HG03097 (cell line): ENCODE measurements around the gene SH2B3.

Experiments used
- ATAC-seq: cut with Tn5 transposase; IDR thresholded peaks from one replicate; pipeline ENCODE4 v1.9.1; 2021; ENCODE audit not compliant: unreplicated experiment, low FRiP score

The SH2B3 gene

DNA sequence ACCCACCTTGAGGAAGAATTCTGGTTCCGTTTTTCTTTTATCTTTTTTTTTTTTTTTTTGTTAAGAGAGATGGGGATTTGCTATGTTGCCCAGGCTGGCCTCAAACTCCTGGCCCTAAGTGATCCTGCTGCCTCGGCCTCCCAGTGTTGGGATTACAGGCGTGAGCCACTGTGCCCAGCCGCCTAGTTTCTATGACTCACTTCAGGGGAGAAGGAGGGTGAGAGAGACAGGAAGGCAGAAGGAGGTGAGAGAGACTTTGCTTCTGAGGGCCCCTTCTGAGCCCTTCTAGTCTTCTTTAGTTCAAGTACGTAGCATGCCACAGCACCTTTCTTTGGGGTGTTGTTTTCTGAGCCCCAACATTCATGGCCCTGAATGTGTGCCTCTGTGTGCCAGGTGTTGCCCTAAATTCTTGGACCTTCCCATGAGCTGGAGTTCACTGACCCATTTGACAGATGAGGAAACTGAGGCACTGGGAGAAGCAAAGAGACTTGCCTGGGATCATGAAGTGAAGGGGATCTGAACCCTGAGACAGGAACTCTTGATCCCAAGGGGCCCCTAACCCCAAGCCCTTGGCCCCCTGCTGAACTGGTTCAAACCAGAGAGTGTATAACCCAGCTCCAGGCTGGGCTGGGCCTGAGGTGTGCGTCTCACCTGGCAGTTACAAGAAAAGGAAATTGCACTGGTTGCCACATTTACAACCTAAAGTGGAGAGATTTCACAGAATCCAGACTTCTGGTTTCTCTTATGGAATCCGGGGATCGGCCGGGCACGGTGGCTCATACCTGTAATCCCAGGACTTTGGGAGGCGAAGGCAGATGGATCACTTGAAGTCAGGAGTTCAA lies 20.8 kb downstream of the SH2B3 start:
- ATAC-seq, result no peak

DNA sequence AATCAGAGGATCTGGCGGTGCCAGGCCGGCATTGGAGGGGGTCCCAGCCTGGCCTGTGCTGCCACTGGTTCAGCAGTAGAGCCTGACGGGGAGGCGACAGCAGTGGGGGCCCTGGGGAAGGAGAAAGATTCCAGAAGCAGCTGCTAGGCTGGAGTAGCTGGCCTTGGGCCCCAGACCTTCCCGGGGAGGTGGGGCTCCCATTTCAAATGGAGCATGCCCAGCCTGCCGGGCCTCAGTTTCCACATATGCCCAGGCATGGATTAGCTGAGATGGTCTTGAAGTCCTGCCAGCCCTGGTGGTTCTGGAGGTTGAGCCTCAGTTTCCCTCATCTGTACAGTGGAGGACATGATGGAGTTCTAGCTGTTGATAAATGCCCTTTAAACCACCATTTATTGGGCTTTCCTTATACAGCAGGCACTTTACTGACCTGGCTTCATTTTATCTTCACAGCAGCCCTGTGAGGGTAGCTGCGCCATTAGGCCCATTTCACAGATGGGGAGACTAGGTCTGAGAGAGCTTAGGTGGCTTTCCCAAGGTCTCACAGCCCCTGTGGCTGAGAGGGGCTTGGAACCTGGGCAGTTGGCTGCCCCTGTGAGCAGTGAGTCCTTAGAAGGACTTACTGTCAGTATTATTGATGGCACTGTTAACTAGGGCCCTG lies 21.8 kb downstream of the SH2B3 start:
- no peak for ATAC-seq

DNA sequence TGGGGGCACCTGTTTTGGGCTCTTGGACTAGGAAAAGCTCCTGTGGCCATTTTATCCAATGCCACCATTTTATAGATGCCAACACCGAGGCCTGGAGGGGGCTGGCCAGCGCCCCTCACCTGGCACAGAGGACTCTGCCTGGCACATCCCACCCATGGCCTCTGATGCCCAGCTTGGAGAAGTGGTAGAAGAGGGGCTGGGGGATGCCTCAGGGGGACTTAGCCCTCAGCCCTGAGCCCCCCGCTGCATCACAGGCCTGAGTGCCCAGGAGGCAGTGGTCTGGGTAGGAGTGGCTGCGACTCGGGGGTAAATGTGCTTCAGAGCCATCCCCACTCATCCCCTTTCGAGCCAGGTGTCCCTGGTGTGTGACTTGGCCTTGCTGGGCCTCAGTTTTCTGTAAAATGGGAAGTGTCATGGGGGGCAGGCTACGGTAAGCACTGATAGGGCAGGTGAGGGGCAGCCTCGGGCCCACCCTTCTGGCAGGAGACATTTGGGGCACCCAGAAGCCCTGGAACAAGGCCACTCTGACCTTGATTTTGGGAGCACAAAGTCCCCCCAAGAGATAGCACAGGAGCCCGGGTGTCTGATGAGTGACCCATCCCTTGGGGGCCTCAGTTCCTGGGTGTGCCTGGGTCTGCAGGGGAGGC lies 22.5 kb downstream of the SH2B3 start:
- ATAC-seq, result no peak

DNA sequence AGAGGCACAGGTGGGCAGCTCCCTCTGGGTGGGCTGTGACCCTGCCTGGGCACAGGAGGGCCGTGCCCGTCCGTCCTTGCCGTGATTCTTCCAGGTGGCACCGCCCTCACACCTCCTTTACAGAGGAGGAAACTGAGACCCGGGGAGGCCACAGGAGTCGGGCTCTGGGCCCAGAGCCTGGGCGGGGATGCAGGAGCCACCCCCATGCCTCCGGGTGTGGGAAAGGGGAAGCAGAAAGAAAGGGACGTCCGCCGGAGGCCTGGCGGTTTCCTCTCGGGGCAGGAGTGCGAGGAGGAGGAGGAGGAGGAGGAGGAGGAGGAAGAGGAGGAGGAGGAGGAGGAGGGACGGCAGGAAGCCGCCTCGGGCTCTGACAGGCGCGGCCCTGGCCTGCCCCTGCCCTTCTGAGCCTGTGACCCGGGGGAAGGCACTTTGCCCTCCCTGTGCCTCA lies 23.0 kb downstream of the SH2B3 start:
- ATAC-seq, result no peak

DNA sequence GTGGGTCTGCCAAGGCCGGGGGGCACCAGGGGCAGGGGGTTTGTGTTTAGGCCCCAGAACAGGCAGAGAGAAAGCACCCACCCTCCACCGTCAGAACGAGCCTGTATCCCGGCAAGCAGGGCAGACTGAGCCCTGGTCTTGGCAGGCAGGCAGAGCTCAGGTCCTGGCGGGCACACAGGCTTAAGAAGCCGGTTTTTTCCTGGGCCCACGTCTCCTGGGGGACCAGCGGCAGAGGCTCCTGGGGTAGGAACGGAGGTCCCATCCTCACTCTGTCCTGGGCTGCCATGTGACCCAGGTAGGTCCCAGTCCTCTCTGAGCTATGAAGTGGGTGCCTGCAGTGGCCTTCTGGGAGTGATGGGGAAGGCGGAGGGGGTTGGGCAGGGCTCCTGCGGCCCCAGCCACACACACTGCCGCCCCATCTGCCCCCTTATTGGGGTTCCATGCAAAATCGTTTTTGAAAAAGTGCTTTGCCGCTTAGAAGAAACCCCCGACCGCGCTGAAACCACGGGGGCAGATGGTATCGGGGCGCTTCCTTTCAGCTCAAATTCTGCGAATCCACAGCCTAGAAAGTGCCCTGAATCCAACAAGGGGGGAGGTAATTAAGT lies 24.2 kb downstream of the SH2B3 start:
- ATAC-seq, result no peak

DNA sequence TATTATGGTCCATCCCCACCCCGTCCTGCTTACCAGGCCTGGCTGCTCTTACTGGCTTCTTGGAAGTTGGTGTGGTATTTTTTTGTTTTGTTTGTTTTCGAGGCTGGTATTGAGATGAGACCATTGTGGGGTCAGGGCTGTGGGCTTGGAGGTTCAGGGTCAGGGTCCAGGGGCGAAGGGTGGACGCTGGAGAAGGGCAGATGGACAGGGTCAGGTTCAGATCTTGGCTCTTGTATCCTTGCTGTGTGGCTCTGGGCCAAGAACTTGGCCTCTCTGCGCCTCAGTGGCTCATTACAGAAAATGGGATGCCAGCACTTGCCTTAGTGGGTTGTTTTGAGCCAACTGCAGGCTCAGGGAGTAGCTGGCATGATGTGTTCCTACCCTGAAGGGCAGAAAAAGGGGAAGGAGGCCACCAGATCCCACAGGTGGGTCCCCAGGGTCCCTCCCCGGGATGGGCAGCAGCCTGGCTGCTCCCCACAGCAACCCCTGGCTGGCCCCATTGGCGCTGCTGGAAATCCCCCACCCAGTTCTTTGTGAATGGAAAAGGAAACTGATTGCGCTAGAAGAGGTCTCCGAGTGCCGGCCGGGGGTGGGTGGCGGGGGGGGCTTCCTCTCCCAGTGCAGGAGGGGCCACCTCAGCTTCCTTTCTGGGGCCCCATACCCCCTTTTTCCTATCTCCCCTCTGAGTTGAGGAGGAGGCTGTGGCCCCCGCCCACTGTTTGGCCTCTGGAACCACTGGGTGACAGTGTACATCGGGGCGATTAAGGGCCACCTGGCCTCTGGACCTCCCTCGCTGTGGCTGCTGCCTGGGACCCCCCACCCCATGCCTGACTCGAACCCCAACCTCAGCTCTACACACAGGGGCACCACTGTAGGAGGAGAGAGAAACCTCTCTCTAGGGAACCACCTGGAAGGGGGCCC lies 25.0 kb downstream of the SH2B3 start:
- ATAC-seq, result peak; percentile 42

DNA sequence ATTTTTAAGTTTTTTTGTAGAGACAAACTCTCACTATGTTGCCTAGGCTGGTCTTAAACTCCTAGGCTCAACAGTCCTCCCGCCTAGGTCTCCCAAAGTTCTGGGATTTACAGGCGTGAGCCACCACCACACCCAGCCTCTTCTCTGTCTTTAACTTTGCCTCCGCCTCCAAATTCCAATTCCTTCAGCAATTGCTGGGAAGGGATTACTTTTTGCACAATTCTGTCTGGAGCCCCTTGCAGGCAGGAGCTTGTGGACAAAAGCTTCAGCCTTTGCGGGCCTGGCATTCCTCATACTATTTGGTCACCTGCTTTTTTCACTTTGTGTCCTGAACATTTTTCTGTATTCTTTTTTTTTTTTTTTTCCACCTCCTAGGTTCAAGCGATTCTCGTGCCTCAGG lies 26.0 kb downstream of the SH2B3 start:
- ATAC-seq, result no peak

DNA sequence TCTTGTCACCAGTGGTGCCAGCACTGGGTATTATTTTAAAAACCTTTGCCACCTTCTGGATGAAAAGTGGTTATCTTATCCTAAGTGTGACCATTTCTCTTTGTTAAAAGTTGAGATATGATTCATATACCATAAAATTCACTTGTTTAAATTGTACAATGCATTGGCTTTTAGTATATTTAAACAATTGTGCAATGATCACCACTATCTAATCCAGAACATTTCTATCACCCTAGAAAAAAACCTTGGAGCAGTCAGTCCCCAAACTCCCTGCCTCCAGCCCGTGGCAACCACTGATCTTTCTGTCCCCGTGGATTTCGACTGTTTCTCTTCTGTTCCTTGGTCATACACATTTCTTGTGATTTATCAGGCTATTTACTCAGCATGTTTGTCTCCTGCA lies 28.3 kb downstream of the SH2B3 start:
- ATAC-seq, result no peak

DNA sequence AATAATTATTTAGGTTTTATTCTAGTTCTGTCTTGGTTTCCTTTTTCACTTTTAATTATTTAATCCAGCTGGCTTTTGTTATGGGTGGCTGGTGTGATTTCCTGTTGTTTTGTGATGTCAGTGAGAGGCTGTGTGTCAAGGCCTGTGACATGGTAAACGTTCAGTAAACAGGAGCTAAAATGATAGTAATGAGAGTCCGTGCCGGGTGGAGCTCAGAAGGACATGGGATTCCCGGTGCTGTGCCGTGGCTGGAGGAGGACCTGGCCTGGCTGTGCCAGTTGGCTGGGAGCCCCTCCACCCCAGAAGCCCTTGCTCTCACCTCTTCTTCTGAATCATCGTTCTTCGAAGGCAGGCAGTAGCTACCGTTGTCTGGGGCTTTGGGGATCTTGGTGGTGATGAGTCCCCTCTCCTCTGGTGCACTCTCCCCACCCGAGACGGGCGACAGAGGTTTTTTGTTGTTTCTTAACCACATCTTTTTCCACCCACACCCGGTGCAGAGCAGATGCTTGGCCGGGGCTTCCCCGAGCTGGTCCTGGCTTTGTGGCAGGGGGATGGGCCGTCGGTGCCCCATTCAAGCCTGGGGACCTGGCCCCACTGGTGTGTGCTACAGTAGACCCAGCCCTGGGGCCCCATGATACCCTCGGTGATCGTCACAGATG lies 29.1 kb downstream of the SH2B3 start:
- ATAC-seq, result peak; percentile 38

DNA sequence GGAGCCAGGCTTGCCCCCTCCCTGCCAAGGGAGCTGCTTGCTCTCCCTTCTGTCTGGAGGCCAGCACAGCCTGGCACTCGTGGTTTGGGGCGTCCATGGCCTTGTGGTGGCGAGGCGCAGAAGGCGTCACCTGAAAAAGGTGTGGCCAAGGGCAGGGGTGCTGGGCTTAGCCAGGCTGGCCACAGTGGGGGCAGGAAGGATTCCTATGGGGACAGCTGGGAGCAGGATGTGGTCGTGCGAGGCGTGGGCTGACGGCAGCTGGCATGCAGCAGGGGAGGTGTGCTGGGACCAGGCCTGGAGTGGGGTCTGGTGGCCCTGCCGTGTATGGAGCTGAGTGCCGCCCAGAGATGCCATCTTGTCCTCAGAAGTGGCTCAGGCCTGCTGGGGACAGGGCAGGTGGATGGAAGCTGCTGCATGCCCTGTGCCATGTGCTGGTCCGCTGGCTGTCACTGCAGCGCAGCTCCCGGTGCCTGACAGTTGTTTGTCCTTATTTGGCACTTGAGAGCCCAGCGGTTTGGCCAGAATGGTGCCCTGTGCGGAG lies 30.0 kb downstream of the SH2B3 start:
- no peak for ATAC-seq

DNA sequence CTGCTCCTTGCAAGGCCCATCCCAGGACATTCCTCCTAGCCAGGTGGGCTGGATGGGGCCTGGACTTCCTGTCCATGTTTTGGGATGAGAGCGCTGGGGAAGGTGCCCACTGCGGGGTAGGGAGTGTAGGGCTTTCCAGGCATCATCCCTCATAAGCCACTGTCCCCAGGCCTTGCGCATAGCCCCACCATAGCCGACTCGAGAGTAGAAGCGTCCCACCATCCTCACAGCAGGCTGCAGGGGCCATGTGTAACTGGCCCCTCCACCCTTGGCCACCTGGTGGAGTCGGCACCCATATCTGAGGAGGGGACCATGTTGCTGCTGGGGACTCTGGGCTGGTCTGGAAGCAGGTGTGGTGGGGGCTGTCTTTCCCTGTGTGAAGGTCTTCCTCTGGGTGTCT lies 30.5 kb downstream of the SH2B3 start:
- no peak for ATAC-seq

DNA sequence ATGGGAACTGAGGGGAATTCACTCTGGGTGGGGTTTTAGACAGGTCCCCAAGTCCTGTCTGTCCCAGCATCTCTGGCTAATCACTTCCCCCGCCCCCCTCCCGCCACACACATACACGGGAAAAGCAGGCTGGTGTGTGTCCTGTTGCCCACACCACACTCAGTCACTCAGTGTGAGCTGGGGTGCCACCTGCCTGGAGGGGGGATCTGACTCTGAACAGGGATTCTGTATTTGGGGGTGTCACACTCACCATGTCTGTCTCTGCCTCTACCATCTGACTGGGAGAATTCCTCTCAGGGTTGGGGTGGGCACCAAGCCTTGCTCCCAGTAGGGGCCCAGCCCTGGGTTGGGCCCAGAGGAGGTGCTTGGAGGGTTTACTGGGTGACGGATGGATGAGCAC lies 31.1 kb downstream of the SH2B3 start:
- no peak for ATAC-seq

DNA sequence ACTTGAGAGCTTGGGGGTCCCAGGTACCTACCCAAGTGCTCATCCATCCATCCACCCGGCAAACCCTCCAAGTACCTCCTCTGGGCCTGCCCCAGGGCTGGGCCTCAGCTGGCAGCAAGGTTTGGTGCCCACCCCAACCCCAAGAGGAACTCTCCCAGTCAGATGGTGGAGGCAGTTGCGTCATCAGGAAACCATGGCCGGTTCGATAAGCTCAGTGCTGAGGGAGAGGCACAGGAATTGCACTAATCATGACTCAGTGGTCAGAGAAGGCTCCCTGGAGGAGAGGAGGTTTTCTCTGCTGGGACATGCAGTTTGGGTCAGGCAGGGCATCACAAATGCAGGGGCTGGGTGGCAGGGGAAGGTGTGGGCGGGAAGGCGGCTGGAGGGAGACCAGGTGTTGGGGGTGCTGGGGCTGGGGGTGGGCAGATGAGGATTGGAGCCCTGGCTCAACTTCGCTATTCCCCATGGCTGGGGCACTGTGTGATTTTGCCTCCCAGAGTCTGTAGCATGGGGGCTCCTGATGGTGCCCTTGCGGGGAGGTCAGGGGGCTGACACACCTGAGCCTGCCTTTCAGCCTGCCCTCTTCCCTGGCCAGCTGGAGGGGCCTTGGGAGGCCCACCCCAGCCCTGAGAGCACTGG lies 32.2 kb downstream of the SH2B3 start:
- no peak for ATAC-seq

DNA sequence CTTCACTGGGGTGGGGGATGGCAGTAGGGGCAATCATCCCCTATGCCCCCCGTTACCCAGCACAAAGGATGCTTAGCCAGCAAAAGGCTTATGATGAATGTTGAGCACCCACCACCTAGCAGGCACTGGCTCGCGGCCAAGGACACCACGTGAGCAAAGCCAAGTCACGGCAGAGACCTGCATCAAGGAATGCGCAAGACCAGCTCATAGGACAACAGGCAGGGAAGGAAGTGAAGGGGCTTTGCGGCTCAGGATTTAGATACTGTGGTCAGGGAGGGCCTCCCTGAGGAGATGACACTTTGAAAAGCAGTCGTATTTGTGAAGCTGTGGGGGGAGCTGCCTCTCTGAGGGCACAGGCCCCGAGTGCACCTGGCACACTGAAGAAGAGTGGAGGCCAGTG lies 32.8 kb downstream of the SH2B3 start:
- ATAC-seq, result no peak

DNA sequence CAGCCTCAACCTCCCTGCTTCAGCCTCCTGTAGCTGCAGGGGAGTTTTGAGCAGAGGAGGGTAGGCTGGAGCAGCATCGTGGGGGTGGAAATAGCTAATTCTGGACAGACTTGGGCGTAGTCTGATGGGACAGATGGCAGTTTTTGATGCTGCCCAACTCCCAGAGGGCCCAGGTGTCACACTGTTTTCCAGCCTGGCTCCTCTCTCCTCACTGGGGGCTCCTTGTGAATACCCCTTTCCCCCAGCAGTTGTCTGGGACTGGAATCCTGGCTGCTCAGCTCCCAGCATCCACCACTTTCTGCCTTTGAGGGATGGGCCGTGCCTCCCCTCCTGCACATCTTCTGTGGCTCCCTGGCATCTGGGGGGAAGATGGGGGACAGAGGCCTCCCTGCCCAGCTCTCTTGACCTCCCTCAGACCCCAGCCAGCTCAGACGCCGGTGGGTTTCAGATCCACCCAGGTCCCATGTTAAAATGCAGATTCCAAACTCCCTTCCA lies 34.0 kb downstream of the SH2B3 start:
- no peak for ATAC-seq

DNA sequence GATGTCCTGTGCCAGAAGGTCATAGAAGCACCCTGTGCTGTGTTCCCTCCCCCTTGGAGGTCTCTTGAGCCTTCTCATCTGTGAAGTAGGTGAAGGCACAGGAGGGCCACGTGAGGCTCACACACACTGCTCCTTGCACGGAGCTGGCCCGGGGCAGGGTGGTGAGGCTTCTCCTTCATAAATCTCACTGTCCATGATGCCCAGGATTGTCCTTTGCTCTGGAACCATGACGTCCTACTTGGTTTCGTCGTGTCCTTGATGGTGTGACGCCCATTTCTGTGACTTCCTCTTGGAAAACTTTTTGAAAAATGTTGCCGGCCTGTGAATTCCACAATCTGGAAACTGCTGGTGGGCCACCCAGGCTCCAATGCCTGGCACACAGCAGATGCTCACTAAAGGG lies 34.4 kb downstream of the SH2B3 start:
- no peak for ATAC-seq

DNA sequence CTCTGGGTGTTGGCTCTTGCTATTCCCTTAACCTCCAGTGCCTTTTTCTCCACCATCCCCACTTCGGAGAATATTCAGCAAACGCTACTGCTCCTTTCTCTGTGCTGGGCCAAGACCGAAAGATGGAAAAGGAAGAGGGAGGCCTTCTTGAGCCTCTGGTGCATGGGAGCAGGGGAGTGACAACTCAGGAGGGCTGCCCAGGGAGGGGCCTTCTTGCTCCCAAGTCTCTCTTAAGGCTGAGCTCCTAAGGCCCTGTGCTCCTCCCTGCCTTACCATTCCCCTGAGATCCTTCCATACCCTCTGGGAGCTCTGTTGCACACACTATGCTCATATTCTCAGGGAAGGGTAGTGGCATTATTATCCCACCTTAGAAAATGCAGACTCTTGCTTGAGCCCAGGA lies 34.9 kb downstream of the SH2B3 start:
- ATAC-seq, result no peak

DNA sequence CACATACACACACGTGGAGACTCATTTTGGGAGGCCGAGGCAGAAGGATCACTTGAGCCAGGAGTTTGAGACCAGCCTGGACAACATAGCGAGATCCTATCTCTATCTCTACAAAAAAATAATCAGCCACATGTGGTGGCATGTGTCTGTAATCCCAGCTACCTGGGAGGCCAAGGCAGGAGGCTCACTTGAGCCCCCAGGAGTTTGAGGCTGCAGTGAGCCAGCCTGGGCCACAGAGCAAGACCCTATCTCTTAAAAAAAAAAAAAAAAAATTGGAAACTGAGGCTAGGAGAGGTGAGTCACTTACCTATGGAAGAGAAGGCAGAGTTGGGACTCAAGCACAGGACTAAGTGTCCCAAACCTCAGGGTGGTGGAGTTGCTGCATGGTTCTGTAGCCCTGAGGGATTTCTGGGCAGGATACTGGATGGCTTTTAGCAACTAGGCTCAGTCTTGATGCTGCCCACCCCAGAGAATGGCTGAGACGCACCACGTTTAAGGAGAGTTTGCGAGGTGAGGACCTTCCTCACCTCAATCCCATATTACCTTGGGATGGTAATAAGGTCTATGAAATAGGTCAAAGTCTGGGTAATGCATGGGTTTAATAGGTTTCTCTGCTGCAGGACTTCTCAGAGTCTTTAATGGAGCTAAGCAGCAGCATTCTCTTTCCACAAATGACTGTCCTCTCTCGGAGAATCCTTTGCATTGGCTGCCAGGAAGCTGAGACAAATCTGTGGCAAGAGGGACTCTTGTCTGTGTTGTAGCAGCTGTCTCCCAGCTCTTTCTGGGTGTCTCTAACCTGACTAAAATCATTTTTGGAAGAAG lies 35.6 kb downstream of the SH2B3 start:
- ATAC-seq, result no peak
